Adrenal gland (tissue), 5 donors: ENCODE data around the gene LBX2.

Experiments
- POLR2A ChIP-seq, 2 donors: fragments of 450-650 bp; IDR thresholded peaks; one replicate each; pipeline ENCODE4 v1.6.1; 2017; ENCODE audit warnings: antibody characterized with exemption in 2 of 2, mild to moderate bottlenecking in 2 of 2, moderate library complexity in 1 of 2
- TF ChIP-seq, protein P1 (sequence below), 6 experiments: fragments of 450-650 bp in 4 of 6; fragments of 200-600 bp in 2 of 6; sonication (generic) in 1 of 6; IDR thresholded peaks; 1 replicate in 5 of 6; 2 replicates in 1 of 6; pipeline versions ENCODE4 v1.5.1 to v1.8.0; 2016 to 2021; ENCODE audit warnings: antibody characterized with exemption in 6 of 6, mild to moderate bottlenecking in 2 of 6, moderate library complexity in 1 of 6
- donor health status: DM: no; HTN: no; CAD: no.

DNA sequence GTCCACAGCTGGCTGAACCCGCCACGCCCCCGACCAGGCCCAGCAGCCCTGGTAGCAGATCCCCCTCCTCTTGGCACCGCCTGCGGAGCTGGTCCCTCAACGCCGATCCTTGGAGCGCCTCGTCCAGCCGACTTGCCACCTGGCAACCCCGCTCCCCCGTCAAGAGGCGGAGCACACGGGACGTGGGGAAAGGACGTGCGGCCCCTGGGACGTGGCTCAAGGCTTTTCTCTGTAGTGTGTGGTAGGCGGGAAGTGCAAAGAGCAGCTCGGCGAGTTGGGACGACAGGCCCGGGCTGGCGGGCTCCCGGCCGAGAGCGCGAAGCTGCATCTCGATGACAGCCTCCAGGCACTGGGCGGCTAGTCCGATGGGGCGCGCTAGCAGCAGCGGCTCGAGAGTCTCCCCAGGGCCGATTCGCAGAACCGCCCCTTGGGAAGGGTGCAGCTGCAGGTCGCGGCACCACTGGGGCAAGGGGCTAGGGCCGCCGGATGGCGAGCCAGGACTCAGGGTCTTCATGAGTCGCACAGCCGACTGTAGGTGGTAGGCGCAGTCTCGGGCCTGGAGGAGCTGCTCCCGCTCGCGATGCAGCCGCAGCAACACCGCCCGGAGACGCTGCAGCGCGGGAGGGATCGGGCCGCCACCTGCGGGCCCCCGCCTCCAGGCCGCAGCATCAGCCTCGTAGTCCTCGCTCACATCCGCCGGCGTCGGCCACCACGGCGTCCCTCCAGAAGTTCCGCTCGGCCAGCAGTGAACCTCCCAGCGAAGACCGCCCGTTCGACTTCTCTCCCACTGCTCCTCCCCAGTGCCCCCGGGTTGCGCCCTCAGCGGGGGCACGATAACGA is 17.2 kb downstream of the LBX2 start:
- TF ChIP-seq POLR2A (IDR thresholded peaks at IDR 0.05), result no peak
- TF ChIP-seq, protein P1, sequence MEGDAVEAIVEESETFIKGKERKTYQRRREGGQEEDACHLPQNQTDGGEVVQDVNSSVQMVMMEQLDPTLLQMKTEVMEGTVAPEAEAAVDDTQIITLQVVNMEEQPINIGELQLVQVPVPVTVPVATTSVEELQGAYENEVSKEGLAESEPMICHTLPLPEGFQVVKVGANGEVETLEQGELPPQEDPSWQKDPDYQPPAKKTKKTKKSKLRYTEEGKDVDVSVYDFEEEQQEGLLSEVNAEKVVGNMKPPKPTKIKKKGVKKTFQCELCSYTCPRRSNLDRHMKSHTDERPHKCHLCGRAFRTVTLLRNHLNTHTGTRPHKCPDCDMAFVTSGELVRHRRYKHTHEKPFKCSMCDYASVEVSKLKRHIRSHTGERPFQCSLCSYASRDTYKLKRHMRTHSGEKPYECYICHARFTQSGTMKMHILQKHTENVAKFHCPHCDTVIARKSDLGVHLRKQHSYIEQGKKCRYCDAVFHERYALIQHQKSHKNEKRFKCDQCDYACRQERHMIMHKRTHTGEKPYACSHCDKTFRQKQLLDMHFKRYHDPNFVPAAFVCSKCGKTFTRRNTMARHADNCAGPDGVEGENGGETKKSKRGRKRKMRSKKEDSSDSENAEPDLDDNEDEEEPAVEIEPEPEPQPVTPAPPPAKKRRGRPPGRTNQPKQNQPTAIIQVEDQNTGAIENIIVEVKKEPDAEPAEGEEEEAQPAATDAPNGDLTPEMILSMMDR (IDR thresholded peaks at IDR 0.05), result no peak
